Heart left ventricle (tissue), 13 donors: ENCODE results near the gene ZSCAN20.

Source experiments
- CTCF ChIP-seq, 12 donors: fragments of 200-600 bp; sonication (generic) in 4 of 12; IDR thresholded peaks; one replicate each; pipeline versions ENCODE4 v1.5.0 to v1.8.0; 2018 to 2022; ENCODE audit warnings: antibody characterized with exemption in 12 of 12, mild to moderate bottlenecking in 5 of 12
- POLR2A ChIP-seq, 2 donors: fragments of 450-650 bp; IDR thresholded peaks; one replicate each; pipeline ENCODE4 v1.6.1; 2017; ENCODE audit warnings: antibody characterized with exemption in 2 of 2, mild to moderate bottlenecking in 2 of 2, moderate library complexity in 2 of 2
- donor health status: ischemic (EF 13 %, LVEDD 7.1; RV severe dilation, severe dysfunction).
- donor health status: DM: no; HTN: yes; CAD: no.
- donor health status: DM: no; HTN: no; CAD: no.
- donor health status: ischemic (EF 25% LVEDD 6.9; RV normal size, moderate dysfunction).
- donor health status: ischemic (EF 25% LVEDD 5.7; RV mildly dilated, moderate dysfunction).
- donor health status: ischemic (EF 35%, LVEDD 5.7; RV mildly dilated, moderate dysfunction).
- donor health status: nonischemic (EF 11% LVEDD 7.7; RV severe dilation, severe dysfunction).
- donor health status: DM: yes; HTN: yes; CAD: no.
- donor health status: PGD.
- donor health status: ischemic (EF 29% LVEDD 5.4; RV normal size, mild dysfunction).
- donor health status: nonischemic (EF 23%, LVEDD 6.1; RV moderate dilation, normal function).

- TF ChIP-seq CTCF (IDR thresholded peaks at IDR 0.05) (no peak), POLR2A (IDR thresholded peaks at IDR 0.05) (no peak)
Measured at GRCh38 chr1:33460144-33460543, 12.3 kb upstream of the ZSCAN20 start.
